Breast epithelium (tissue), 4 donors: ENCODE measurements around the gene RPS19. TPM values are rescaled to one million over a fixed set of nuclear protein-coding genes. Genes with fewer than 3 reads are reported as not detected.
A peak's percentile ranks its signal among the peaks of the same experiment; 100 is the strongest.

Experiments
- DNase-seq, 2 donors: peaks; one replicate each; pipeline ENCODE4 v3.0.0-alpha.2; 2019; ENCODE audit warnings: low spot score in 2 of 2
- H3K27ac ChIP-seq, 2 donors: fragments of 200-600 bp; sonication (generic) in 1 of 2; one replicate each; pipeline ENCODE4 v1.5.1; 2016 to 2019; ENCODE audit warnings: mild to moderate bottlenecking in 1 of 2
- H3K27me3 ChIP-seq, 2 donors: fragments of 200-600 bp; sonication (generic) in 1 of 2; one replicate each; pipeline versions ENCODE4 v1.5.1 to v1.6.0; 2017 to 2019; ENCODE audit warnings: control low read depth in 1 of 2, mild to moderate bottlenecking in 1 of 2
- H3K36me3 ChIP-seq: fragments of 200-600 bp; one replicate; pipeline ENCODE4 v1.5.1; 2019
- H3K4me1 ChIP-seq, 2 donors: fragments of 200-600 bp; sonication (generic); one replicate each; pipeline ENCODE4 v1.5.1; 2016 to 2019; ENCODE audit warnings: control low read depth in 1 of 2
- H3K4me3 ChIP-seq, 3 donors: fragments of 200-600 bp; sonication (generic); 1 replicate in 2 of 3; 2 replicates in 1 of 3; pipeline ENCODE4 v1.5.1; 2016 to 2019; ENCODE audit warnings: mild to moderate bottlenecking in 3 of 3, moderate library complexity in 2 of 3
- H3K9me3 ChIP-seq, 2 donors: fragments of 200-600 bp; sonication (generic) in 1 of 2; one replicate each; pipeline ENCODE4 v1.5.1; 2016 to 2019; ENCODE audit warnings: control low read depth in 1 of 2
- CTCF ChIP-seq, 3 donors: fragments of 450-650 bp; IDR thresholded peaks; one replicate each; pipeline ENCODE4 v1.5.1; 2016 to 2017; ENCODE audit warnings: antibody characterized with exemption in 3 of 3, mild to moderate bottlenecking in 3 of 3, moderate library complexity in 3 of 3
- POLR2A ChIP-seq: fragments of 450-650 bp; IDR thresholded peaks from one replicate; pipeline ENCODE4 v1.6.1; 2016; ENCODE audit warnings: antibody characterized with exemption, mild to moderate bottlenecking, moderate library complexity
- POLR2AphosphoS5 ChIP-seq, 3 donors: sonication (generic); formaldehyde crosslinking; IDR thresholded peaks; one replicate each; pipeline ENCODE4 v1.6.1; 2017; ENCODE audit warnings: antibody characterized with exemption in 3 of 3
- intact Hi-C: fragments of 100-400 bp; cut with DNase I; formaldehyde crosslinking; loops from one replicate; pipeline ENCODE4 v1.15.1; 2023; ENCODE audit warnings: low total_unique reads
- total RNA-seq, 3 donors: library from RNA; depleted of rRNA; stranded (reverse); fragments of >200 nt; gene quantifications; one replicate each; pipeline ENCODE4 v1.1.0, GENCODE V29; 2016

The RPS19 gene
- total RNA-seq, 3 donors from 2014 or later, result 756 to 2,084 (median 1,264) TPM

DNA sequence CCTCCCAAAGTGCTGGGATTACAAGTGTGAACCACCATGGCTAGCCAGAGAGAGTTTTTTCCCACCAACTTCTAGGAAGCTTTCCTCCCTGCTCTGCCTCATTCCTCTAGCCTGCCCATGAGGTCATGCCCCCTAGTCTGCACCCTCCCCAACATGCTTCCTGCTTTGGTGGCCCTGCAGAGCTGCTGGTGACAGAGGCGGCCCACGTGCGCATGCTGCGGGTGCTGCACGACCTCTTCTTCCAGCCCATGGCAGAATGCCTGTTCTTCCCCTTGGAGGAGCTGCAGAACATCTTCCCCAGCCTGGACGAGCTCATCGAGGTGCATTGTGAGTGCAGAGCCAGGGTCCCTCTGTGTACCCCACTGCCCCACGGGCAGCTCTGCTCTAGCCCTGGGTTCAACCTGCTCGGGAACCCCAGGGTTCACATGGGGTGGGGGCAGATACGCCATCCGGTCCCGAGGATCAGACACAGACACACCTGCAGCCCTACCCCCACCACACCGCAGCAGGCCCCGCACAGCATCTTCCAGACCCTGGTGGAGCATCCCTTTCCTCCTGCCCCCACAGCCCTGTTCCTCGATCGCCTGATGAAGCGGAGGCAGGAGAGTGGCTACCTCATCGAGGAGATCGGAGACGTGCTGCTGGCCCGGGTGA is 41.8 kb downstream of the RPS19 start:
- H3K4me3 ChIP-seq, result no peak overlapping the region
- H3K36me3 ChIP-seq, result peaks cover 24% of the 10 kb centered on the region

DNA sequence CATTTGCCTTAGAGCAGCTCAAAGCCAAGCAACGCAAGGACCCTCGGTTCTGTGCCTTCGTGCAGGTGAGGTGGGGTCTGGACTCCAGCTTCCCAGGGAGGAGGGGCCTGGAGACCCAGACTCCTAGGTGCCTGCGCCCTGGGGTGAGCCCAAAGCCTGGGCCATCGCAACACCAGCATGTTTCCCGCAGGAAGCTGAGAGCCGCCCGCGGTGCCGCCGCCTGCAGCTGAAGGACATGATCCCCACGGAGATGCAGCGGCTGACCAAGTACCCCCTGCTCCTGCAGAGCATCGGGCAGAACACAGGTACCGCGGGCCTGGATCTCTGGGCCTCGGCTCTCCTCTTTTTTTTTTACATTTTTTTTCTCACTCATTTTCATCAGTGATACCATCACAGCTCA is 42.5 kb downstream of the RPS19 start:
- Histone ChIP-seq H3K4me1 (no peaks in the 10 kb centered on the region), H3K27me3 (no peaks in the 10 kb centered on the region), H3K4me3 (no peak overlapping the region), H3K27ac (no peak overlapping the region), H3K36me3 (peaks cover 24% of the 10 kb centered on the region), H3K9me3 (no peaks in the 10 kb centered on the region)
- TF ChIP-seq POLR2A, result no peak
- no peak for TF ChIP-seq CTCF (IDR thresholded peaks at IDR 0.05)
- no peak for TF ChIP-seq POLR2AphosphoS5 (IDR thresholded peaks at IDR 0.05)
- intact Hi-C loops, result no loop called here
- no peak for DNase-seq

More for the DNA sequence above, 41.8 kb downstream of the RPS19 start:
- Histone ChIP-seq H3K27ac (no peak overlapping the region), H3K27me3 (no peaks in the 10 kb centered on the region), H3K4me1 (no peaks in the 10 kb centered on the region), H3K9me3 (no peaks in the 10 kb centered on the region)
- TF ChIP-seq POLR2A (no peak), POLR2AphosphoS5 (IDR thresholded peaks at IDR 0.05) (no peak), CTCF (IDR thresholded peaks at IDR 0.05) (no peak)
- no peak for DNase-seq
- intact Hi-C loops, result no loop called here

DNA sequence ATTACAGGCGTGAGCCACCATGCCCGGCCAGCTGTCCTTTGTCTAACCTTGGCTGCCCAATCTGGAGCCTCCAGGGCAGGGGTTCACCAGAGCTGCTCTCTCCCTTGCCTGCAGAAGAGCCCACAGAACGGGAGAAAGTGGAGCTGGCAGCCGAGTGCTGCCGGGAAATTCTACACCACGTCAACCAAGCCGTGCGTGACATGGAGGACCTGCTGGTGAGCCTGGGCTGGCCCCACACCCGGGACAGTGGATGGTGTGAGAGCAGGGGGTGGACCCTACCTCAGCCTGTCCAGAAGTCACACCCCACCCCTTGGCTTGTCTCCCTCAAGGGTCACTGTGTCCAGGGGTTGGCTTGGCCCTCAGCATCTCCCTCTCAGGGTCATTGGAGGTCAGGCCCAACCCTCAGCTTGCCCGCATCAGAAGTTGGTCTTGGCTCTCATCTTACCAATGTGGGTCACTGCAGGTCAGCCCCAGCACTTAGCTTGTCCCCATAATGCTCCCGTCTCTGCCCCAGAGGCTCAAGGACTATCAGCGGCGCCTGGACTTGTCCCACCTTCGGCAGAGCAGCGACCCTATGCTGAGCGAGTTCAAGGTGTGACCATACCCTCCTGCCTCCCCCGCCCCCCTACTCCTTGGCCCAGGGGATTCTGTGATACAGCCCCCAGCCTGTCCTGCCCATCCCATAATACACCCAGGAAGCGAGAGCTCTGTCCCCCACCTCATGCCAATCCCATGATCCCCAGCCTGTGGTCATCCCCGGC is 43.3 kb downstream of the RPS19 start:
- H3K27me3 ChIP-seq, result no peaks in the 10 kb centered on the region
- intact Hi-C loops, result no loop called here
- no peak overlapping the region for H3K4me3 ChIP-seq
- H3K9me3 ChIP-seq, result no peaks in the 10 kb centered on the region
- DNase-seq, result no peak
- no peaks in the 10 kb centered on the region for H3K4me1 ChIP-seq
- H3K27ac ChIP-seq, result no peak overlapping the region
- H3K36me3 ChIP-seq, result peaks cover 24% of the 10 kb centered on the region
- no peak for TF ChIP-seq CTCF (IDR thresholded peaks at IDR 0.05)
- no peak for TF ChIP-seq POLR2A
- no peak for TF ChIP-seq POLR2AphosphoS5 (IDR thresholded peaks at IDR 0.05)

GRCh38 chr19:41904118-41904870 is 44.2 kb downstream of the RPS19 start:
- H3K4me3 ChIP-seq, result no peak overlapping the region
- H3K36me3 ChIP-seq, result peaks cover 24% of the 10 kb centered on the region
- intact Hi-C loops, result no loop called here

More at GRCh38 chr19:41904118-41904870, 44.2 kb downstream of the RPS19 start:
- TF ChIP-seq CTCF (IDR thresholded peaks at IDR 0.05), result no peak
- TF ChIP-seq POLR2A, result no peak
- TF ChIP-seq POLR2AphosphoS5 (IDR thresholded peaks at IDR 0.05), result no peak
- Histone ChIP-seq H3K27me3 (no peaks in the 10 kb centered on the region), H3K27ac (no peak overlapping the region), H3K4me1 (no peaks in the 10 kb centered on the region), H3K9me3 (no peaks in the 10 kb centered on the region)
- DNase-seq, result peak in 1 of 2 donors; percentile 73
